DOHH2 (cell line): ENCODE results near the gene C20orf144.

Experiments
- H3F3A ChIP-seq: fragments of 200-600 bp; sonication (generic), shearing (Covaris generic); 2 replicates; pipeline ENCODE4 v1.6.0; 2016; ENCODE audit warnings: antibody characterized with exemption, mild to moderate bottlenecking; ENCODE audit not compliant: control insufficient read depth, insufficient read depth
- H3K27ac ChIP-seq: fragments of 200-600 bp; sonication (generic); 2 replicates; pipeline ENCODE4 v1.5.1; 2014; ENCODE audit warnings: low read depth, mild to moderate bottlenecking, low read length, moderate library complexity
- H3K27me3 ChIP-seq: fragments of 200-600 bp; sonication (generic); 2 replicates; pipeline ENCODE4 v1.6.1; 2014; ENCODE audit warnings: mild to moderate bottlenecking, low read length, mixed read lengths; ENCODE audit not compliant: control insufficient read depth
- H3K36me3 ChIP-seq: fragments of 200-600 bp; sonication (generic); 2 replicates; pipeline ENCODE4 v1.6.1; 2014; ENCODE audit warnings: mild to moderate bottlenecking, low read length, moderate library complexity, mixed read lengths; ENCODE audit not compliant: control insufficient read depth
- H3K4me1 ChIP-seq: fragments of 200-600 bp; sonication (generic); 2 replicates; pipeline ENCODE4 v1.6.1; 2014; ENCODE audit warnings: mild to moderate bottlenecking, low read length, mixed read lengths; ENCODE audit not compliant: control insufficient read depth
- H3K4me2 ChIP-seq: fragments of 200-600 bp; sonication (generic); 2 replicates; pipeline ENCODE4 v1.6.0; 2014; ENCODE audit warnings: mild to moderate bottlenecking, low read length, moderate library complexity
- H3K4me3 ChIP-seq: fragments of 200-600 bp; sonication (generic); 2 replicates; pipeline ENCODE4 v1.5.1; 2014; ENCODE audit warnings: mild to moderate bottlenecking, low read length, mixed read lengths
- H3K79me2 ChIP-seq: fragments of 200-600 bp; sonication (generic); 2 replicates; pipeline ENCODE4 v1.6.1; 2014; ENCODE audit warnings: mild to moderate bottlenecking, low read length, mixed read lengths; ENCODE audit not compliant: control insufficient read depth
- H3K9me2 ChIP-seq: fragments of 200-600 bp; sonication (generic); replicated peaks from 2 replicates; pipeline ENCODE4 v1.6.1; 2014; ENCODE audit warnings: mild to moderate bottlenecking, low read length, mixed read lengths; ENCODE audit not compliant: control insufficient read depth
- H3K9me3 ChIP-seq: fragments of 200-600 bp; sonication (generic); 2 replicates; pipeline ENCODE4 v1.6.1; 2014; ENCODE audit warnings: antibody characterized with exemption, low read length, mixed read lengths; ENCODE audit not compliant: control insufficient read depth, insufficient read depth
- H4K20me1 ChIP-seq: fragments of 200-600 bp; sonication (generic); 2 replicates; pipeline ENCODE4 v1.6.0; 2014; ENCODE audit warnings: low read depth, mild to moderate bottlenecking, antibody characterized with exemption, low read length, moderate library complexity; ENCODE audit not compliant: control insufficient read depth, insufficient read depth
- EZH2phosphoT487 ChIP-seq: fragments of 200-600 bp; sonication (generic); IDR thresholded peaks from 2 replicates; pipeline ENCODE4 v1.6.1; 2017; ENCODE audit warnings: borderline replicate concordance, mild to moderate bottlenecking, antibody characterized with exemption, low read length, moderate library complexity, mixed read lengths
- TF ChIP-seq, protein P1 (sequence below): fragments of 200-600 bp; sonication (generic); IDR thresholded peaks from one replicate; pipeline ENCODE4 v1.5.1; 2014; ENCODE audit warnings: antibody characterized with exemption, mild to moderate bottlenecking, low read depth, low read length; ENCODE audit not compliant: poor library complexity, severe bottlenecking

C20orf144 gene

DNA sequence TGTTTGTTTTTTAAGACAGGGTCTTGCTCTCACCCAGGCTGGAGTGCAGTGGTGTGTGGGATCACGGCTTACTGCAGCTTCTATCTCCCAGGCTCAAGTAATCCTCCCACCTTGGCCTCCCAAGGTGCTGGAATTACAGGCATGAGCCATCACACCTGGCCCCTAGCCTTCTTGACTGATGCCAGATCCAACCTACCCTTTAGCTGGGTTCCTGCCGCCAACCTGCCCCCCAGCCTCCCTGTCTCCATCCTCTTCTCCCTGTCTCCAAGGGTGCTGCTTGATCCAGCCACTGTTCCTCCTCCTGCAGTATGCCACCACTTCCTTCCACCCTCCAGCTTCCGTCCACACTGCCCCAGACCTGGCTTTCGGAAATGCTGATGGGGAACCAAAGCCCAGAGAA, 3.2 kb upstream of the C20orf144 start:
- Histone ChIP-seq H4K20me1 (no peaks in the 10 kb centered on the region), H3F3A (no peaks in the 10 kb centered on the region; the same call in 1 of the 2 replicates), H3K27me3 (no peaks in the 10 kb centered on the region), H3K4me2 (no peak overlapping the region), H3K4me3 (no peak overlapping the region), H3K27ac (no peak overlapping the region), H3K9me2 (no peaks in the 10 kb centered on the region), H3K4me1 (peaks cover 13% of the 10 kb centered on the region), H3K9me3 (no peaks in the 10 kb centered on the region), H3K36me3 (no peaks in the 10 kb centered on the region; the same call in 1 of the 2 replicates), H3K79me2 (no peaks in the 10 kb centered on the region)
- no peak for TF ChIP-seq EZH2phosphoT487
- TF ChIP-seq, protein P1, sequence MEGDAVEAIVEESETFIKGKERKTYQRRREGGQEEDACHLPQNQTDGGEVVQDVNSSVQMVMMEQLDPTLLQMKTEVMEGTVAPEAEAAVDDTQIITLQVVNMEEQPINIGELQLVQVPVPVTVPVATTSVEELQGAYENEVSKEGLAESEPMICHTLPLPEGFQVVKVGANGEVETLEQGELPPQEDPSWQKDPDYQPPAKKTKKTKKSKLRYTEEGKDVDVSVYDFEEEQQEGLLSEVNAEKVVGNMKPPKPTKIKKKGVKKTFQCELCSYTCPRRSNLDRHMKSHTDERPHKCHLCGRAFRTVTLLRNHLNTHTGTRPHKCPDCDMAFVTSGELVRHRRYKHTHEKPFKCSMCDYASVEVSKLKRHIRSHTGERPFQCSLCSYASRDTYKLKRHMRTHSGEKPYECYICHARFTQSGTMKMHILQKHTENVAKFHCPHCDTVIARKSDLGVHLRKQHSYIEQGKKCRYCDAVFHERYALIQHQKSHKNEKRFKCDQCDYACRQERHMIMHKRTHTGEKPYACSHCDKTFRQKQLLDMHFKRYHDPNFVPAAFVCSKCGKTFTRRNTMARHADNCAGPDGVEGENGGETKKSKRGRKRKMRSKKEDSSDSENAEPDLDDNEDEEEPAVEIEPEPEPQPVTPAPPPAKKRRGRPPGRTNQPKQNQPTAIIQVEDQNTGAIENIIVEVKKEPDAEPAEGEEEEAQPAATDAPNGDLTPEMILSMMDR, result no peak

DNA sequence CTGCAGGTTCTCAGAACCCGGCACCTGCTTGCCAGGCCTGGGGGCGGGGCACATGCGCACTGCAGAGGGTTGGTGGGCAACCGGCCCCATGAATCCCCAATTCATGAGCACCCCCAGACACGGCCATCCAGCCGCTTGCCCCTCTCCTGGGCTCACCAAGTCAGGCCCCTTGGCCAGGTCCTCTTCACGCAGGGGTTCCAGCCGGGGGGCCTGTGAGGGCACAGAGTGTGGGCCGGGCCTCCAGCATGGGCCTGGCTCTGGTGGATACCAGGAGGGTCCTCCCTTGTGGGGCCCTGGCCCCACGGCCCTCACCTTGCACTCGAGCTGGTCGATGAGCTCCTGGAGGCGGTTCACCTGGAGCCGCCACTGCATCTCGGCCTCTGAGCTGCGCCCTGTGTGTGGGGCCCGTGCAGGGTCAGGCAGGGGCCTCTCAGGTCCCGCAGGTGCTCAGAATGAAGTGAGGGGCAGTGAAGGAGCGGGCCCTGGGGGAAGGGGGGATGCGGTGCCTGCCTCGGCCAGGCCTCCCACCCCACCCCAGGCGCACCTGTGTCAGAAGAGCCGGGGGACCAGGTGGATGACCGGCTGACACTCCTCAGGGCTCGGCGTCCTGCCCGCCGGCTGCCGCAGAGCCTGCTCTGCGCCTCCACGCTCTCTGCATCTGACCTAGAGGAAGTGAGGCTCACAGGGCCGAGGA, 2.6 kb upstream of the C20orf144 start:
- no peak for TF ChIP-seq EZH2phosphoT487
- TF ChIP-seq, protein P1, result no peak
- Histone ChIP-seq H3K4me1 (peaks cover 19% of the 10 kb centered on the region), H3F3A (no peaks in the 10 kb centered on the region; the same call in 1 of the 2 replicates), H3K4me3 (no peak overlapping the region), H3K27me3 (no peaks in the 10 kb centered on the region), H3K4me2 (no peak overlapping the region), H3K9me3 (no peaks in the 10 kb centered on the region), H4K20me1 (no peaks in the 10 kb centered on the region), H3K36me3 (no peaks in the 10 kb centered on the region; the same call in 1 of the 2 replicates), H3K79me2 (no peaks in the 10 kb centered on the region), H3K27ac (no peak overlapping the region), H3K9me2 (no peaks in the 10 kb centered on the region)

DNA sequence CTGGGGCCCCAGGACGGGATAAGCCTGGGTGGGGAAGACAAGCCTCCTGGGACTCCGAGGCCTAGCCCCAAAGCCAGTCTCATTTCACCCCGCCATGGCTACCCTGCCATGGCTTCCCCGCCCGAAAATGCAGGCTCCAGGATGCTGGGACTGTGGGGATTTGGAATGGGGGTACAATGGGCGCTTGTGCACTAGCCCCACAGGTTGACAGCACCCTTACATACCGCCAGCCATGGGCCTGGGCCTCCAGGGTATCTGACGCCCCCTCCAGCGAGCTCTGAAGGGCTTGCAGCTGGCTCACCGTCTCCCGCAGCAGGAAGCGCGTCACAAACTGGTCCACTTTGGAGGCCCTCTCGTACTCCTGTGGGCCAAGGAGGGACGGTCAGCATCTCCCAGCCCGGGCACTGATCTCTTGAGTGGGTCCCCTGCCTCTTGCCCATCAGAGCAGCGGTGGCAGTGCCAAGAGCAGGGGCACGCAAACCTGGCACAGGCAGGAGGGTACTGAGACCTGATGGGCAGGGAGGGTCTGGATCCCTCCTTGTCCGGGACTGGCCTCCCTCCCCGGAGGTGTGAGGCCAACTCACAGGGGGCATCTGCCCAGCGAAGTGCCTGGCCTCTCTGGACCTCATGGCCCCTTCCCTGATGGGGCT, 2.0 kb upstream of the C20orf144 start:
- H3K27ac ChIP-seq, result no peak overlapping the region
- no peaks in the 10 kb centered on the region for H3K27me3 ChIP-seq
- H4K20me1 ChIP-seq, result no peaks in the 10 kb centered on the region
- no peaks in the 10 kb centered on the region for H3K9me2 ChIP-seq
- no peaks in the 10 kb centered on the region; the same call in 1 of the 2 replicates for H3K36me3 ChIP-seq
- peaks cover 23% of the 10 kb centered on the region for H3K4me1 ChIP-seq
- H3K4me3 ChIP-seq, result no peak overlapping the region
- H3K79me2 ChIP-seq, result no peaks in the 10 kb centered on the region
- no peak overlapping the region for H3K4me2 ChIP-seq
- no peaks in the 10 kb centered on the region for H3K9me3 ChIP-seq
- H3F3A ChIP-seq, result no peaks in the 10 kb centered on the region; the same call in 1 of the 2 replicates
- TF ChIP-seq, protein P1, result no peak
- TF ChIP-seq EZH2phosphoT487, result no peak
